Measurements from ENCODE around the gene FERMT2.

The FERMT2 gene, protein sequence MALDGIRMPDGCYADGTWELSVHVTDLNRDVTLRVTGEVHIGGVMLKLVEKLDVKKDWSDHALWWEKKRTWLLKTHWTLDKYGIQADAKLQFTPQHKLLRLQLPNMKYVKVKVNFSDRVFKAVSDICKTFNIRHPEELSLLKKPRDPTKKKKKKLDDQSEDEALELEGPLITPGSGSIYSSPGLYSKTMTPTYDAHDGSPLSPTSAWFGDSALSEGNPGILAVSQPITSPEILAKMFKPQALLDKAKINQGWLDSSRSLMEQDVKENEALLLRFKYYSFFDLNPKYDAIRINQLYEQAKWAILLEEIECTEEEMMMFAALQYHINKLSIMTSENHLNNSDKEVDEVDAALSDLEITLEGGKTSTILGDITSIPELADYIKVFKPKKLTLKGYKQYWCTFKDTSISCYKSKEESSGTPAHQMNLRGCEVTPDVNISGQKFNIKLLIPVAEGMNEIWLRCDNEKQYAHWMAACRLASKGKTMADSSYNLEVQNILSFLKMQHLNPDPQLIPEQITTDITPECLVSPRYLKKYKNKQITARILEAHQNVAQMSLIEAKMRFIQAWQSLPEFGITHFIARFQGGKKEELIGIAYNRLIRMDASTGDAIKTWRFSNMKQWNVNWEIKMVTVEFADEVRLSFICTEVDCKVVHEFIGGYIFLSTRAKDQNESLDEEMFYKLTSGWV

DNA sequence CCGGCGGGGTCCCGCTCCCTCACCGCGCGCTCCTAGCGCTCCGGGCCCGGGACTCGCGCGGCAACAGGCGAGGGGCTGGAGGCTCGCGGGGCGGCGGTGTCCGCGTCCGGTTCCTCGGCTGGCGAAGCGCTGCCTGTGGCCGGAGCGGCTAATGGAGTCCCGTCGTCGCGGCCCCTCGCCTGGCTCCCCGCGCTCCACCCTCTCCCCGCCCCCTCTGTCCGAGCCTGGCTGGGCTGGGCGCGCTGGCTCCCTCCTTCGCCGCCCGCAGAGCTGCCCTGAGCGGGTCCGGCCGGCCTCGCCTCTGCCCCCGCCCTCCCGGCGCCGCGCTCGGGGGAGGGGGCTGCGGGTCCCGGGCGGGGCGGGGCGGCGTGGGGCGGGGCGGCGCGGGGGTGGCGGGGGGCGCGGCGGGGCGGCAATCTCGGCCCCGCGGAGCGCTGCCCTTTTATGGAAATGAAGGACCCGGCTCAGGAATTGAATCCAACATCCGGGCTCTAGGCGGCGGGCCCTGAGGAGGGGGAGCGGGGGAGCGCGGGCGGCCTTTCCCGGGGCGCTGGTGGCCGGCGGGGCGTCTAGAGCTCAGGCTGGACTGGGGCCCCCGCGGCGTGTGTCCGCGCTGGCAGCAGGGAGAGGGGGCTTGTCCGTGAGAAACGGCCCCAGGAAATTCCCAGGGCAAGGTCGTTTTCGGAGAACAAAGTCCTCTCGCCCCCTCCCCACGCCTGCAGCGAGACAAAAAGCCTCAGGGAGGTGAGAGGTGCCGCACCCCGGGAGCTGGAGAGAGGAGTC, at the start of gene FERMT2:
TSS of gene FERMT2 (minus strand) at position 153 of the 783 bp plus-strand sequence. CDS start 482 bp downstream, outside the sequence.
- DNase-seq: no peak

DNA sequence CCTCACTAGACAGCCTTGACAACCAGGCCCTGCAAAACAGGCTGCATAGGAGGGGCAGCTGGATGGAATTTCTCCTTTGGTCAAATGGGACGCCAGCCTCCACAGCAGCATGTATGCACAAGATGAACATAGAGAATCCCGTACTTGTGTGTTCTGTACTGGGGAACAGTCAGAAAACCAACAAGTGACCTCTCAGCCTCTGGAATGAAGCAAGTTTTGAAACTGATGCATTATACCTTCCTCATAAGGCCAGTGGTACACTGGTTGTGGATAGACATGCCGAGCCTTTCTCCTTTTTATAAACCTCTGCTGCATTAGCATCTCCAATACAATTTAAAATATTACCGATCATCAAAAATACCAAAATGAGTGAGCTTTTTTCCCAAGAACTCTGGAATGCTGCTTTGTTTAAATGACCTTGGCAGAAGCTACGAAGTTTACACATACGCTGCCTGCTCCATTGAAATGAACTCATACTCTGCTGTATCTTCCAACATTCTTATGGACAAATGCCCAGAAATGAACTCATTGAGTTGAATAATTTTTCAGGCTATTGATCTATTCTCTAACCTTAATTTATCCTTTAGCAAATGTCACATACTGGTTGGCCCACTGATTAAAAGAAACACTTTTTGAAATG, 47.6 kb upstream of the FERMT2 start:
- DNase-seq: no peak

DNA sequence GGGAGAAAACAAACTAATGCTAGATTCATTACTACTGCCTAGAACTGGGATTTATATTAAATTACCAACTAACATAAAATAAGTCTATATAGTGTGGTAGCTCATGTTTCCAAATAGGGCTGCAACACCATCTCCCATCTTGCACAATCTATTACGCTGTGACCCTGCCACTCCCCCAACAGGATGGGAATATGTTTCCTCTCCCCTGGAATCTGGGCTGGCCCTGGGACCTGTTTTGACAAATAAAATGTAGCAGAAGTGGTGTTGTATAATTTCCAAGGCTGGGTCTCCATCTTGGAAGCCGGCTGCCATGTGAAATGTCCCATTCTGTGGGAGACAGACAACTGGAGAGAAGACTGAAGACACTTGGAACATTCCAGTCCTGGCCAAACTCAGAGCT, 45.6 kb upstream of the FERMT2 start:
- no peak for DNase-seq

DNA sequence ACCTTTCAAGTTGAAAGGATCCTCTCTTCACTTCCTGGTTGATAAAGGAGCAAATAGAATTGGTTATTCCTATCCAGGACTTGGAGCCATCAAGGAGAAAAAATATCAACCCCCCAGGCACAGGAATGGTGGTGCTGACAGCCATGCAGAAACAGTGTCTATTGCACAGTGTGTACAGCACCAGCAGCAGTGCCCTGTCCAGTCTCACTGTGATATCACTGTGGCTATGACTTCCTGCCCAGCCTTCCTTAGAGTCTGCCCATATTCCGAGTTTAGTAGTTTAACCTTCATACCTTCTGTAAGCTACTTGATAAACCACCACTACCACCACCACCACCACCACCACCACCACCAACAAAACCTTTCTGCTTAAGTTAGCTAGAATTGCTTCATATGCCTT, 45.1 kb upstream of the FERMT2 start:
- DNase-seq: no peak

DNA sequence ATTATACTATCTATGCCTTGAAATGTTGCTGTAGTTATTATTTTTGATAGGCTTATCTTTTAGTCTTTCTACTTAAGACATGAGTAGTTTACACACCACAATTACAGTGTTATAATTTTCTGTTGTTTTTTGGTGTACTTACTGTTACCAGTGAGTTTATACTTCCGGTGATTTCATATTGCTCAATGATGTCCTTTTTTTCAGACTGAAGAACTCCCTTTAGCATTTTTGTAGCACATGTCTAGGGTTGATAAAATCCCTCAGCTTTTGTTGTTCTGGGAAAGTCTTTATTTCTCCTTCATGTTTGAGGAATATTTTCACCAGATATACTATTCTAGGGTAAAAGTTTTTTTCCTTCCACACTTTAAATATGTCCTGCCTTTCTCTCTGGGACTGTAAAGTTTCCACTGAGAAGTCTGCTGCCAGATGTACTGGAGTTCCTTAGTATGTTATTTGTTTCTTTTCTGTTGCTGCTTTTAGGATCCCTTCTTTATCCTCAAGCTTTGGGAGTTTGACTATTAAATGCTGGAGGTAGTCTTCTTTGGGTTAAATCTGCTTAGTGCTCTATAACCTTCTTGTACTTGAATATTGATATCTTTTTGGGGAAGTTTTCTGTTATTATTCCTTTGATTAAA, 41.5 kb upstream of the FERMT2 start:
- no peak for DNase-seq

DNA sequence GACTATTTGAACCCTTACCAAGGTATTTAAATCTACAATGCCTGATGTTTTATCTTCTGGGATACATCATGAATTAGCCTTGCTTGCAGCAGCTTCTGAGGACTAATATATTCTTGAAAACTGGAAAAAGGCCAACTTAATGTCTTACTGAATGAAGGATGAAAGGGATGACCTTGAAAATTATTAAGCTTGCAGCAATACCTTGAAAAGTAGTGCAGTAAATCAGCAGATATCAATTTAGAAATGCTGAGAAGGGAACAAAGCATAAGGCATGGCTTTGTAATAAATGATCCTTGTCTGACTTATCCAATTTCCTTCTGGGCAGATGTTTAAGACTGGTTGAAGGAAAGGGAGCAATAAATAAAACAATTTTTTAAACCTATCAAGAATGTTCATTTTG, 37.3 kb upstream of the FERMT2 start:
- no peak for DNase-seq

DNA sequence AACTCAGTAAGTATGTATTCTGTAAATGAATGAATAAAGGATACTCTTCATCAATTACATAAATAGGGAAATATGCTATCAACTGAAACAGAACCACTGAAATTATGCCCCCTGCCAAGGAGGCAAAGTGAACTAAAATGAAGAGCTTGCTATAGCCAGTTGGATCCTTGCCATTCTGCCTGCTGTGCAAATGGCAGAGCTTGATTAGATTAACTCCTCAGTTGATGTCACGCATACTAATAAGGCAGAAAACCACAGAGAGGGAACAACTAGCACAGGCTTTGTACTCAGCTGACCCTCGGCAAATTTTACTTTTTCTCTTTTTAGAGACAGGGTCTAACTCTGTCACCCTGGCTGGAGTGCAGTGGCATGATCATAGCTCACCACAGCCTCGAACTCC, 36.7 kb upstream of the FERMT2 start:
- DNase-seq: no peak

DNA sequence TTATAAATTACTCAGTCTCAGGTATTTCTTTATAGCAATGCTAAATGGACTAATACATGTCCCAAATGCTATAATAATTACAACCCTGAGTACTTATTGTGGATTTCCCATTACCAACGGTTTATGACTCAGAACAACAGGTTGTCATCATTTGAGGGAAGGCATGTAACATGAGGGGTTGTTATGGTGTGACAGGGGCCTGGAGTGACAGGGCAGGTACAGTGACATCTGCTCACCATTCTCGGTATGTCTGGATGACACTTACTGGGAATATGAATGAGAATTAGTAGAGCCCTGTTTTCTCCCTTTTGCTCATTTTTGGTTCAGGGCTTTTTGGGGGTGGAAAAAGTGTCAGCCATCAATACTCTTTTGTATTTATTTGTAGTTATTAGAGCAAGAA, 36.2 kb upstream of the FERMT2 start:
- no peak for DNase-seq

DNA sequence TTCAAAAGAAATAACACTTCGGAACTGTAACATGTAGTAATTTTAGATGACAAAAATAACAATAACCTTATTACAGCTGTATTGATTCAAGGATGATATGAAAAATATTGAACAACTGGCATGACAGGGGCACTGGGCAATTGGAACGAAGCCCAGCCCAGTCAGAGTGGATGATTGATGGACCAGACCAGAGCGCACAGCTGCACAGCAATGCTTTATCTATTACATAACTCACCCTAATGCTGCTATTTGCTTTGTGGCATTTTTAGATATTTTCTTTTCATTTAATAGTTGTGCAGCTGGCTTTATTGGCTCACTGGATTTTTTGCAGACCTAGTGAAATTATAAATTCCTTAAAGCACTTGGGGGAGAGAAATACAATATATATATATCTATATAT, 26.9 kb upstream of the FERMT2 start:
- DNase-seq: no peak

DNA sequence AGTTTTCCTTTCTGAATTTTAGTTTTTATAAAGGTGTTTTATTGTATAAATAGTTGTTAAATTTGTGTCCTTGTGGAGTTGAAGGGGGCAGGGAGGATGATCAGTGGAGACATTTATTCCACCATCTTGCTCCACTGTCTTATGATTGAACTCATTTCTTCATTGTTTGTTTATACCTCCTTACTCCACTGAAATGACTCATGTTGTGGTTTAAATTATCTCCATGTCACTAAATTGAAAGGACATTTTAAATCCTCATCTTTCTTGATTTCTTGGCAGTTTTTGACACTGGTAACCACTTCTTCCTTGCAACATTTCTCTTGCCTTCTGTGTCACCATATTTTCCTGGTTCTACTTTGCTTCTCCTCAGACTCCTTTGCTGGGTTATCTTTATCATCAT, 23.6 kb upstream of the FERMT2 start:
- no peak for DNase-seq

DNA sequence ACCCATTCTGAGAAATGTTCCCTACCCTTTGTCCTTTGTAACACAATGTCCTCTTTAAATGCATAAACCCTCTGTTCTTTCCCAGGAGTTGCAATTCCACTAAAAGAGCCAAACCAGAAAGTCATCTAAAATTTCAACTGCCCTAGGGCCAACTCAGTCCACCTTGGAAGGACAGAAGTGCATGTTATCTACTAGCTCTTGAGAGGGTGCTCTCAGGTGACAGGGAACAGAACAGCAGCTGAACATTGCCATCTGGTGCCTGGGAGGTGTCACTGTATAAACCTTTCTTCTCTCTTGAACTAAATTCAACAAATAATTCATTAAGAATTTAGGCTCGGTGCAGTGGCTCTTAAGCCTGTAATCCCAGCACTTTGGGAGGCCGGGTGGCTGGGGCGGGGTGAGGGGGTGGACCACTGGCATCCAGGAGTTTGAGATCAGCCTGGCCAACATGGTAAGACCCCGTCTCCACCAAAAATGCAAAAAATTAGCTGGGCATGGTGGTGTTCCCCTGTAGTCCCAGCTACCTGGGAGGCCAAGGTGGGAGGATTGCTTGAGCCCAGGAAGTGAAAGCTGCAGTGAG, 10.3 kb upstream of the FERMT2 start:
- DNase-seq: peak; percentile 61

DNA sequence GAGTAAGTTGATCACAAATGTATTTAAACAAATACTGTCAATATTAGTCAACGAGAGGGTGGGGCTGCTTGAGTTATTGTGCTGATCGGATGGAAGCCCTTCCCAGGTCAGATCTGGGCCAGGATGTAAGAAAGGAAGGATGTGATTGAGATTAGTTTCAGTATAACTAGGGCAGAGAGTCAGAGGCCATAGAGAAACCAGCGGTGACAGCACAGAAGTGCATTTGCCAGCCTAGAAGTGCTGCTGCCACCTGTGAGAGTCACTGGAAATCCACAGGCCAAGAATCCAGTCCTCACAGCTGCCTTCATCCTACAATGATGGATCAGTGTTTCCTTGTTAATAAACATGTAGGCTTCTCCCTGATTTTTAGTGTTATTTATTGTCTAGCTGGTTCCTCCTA, 9.8 kb upstream of the FERMT2 start:
- DNase-seq: no peak

DNA sequence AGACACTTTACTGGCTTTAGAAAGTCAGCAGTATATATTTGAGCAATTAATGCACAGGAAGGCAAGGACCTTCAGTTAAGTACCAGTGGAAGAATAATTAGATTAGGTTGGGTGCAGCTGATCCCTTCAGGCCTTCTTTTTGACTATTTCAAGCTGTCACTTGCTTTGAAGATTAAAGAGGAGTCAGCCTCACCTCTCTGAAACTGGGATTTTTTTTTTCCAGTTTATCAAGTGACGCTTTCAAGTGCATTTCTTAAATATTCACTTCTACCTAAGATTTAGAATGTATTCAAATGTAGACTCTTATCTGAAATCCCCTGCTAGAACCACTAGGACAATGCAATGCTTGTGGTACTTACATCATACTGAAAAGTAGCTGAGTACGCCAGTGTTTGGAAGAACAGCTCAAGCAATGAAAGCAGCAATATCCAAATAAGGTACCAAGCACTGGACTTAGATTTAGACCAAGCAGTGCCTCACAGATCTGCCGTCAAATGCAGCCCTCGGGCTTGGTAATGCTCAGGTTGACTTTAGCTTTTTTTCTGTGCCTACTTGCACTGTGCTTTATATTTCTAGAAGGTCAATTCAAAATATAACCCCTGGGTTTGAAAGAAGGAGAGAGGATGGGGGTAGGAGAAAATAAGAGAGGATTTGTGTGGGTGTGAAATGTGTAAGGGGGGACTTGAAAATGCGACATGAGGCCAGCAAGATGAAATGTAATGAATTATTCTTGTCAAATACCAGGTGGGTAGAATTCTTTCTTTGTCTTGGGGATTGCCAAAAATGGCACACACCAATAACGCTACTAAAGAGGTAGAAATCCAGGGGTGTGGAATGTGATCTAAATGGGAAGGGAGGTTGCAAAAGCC, 3.7 kb upstream of the FERMT2 start:
- DNase-seq: no peak

DNA sequence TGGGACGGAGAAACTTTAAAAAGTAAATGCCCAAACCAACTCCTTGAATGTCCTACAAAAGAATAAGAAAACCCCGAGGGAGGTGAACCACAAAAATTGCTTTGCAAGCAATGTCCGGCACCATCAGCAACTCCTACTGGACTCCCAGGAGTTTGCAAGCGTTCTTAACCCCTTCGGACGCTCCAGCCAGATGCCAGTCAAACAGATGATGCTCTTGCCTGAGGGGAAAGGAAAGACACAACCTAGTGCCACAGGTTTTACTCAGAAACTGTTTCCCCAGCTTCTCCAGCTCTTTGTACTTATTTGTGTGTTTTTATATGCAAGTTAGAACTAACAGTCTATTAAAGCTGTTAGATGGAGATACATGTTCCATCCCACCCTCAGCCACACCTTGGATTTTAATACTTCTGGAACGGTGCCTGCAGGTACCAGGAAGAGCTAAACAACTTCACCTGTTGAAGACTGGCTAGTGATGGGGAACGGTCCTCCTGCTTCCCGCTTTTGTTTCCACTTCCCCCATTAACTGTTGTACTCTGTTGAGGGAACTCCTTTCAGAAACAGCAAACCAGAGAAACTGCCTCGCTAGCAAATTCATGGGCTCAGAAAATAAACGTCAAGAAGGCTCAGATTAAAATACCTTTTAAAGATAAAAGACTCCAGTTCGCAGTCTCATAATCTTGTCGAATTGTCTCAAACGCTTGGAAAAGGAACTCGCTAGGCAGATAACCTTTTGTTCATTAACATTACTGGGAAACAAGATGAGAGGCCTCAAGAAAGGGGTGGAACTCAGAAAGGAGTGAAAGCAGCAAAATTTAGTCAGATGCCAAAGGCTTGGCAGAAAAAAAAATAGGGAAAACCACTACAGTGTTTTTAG, 1.1 kb upstream of the FERMT2 start:
- DNase-seq: no peak

DNA sequence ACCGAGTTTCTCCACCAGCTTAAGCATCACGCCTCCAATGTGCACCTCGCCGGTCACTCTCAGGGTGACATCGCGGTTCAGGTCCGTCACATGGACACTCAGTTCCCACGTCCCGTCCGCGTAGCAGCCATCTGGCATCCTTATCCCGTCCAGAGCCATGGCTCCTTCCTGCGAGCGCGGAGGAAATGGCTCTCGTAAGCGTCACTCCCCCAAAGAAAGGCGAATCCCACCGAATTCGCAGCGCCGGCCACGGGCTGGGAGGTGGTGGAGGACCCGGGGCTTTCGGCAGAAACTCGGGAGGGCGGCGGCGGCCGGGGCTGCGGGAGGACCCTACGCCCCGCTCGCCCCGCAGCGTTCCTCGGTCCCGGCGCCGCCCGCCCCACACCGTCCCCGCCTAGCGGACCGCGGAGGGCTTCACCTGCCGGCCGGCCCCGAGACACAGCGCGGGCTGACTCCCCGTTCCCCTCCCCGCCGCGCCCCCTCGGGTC, 396 bp downstream of the FERMT2 start:
- peak; percentile 24 for DNase-seq

DNA sequence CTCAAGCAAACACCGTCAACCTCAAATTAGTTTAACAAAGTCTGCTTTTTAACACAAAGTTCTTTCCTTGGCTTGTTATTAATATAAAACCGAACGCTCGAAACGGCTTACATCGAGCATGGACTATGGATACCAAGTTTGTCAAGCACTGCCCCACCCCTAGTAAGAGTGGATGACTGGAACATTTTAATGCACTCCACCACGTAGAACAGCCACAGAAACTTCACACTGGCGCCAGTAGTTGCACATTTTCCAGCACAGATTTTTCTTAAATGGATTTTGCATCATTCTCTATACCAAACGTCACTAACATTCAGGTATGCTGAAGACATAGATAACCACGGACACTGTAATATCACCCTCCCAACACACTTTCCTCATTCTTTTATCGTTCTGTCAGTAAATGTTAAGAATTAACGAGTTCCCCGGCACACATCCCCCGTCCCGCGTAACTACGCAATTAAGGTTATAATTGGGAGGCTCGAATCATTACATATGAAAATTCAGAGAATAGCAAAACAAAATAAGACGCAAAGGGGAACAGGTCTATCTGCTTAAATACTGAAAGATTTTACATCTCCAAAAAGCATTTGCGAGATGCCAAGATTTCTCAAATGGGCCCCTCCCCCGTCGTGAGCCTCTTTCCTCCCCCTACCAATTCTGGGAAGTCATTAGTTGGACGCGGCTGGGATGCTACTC, 990 bp downstream of the FERMT2 start:
- no peak for DNase-seq

DNA sequence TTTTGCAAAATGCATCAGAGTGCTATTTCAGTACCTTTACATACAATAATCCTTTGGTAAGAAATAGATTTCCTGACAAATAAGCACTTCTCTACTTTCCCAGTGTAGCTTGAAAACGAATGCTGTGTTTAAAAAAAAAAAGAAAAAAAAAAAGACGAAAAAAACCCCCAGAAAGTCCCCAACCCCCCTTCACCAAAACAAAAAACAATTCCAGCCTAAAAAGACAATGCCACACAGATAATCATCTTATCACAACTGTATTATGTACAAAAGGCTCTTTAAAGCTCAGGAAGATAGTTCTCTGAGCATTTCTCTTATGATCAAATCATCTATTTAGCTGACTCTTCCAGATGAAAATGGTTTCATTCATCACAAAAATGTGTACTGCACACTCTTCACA, 1.6 kb downstream of the FERMT2 start:
- DNase-seq: no peak

DNA sequence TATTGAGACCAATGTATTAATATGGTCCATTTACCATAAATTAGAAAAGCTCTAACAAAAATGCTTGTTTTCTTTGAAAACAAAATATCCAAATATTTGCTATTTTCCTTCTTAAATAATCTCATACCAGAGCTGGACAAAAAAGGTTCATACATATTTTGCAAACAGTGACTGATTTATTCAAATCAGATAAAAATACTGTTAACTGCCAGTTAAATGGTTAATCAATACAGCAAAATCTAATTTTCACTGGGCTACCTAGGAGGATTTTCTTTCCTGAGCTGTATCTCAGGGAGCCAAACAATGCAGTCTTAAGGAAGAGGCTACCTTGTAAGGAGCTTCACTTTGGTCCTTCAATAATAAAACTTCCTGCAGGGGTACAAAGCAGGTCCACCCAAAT, 2.0 kb downstream of the FERMT2 start:
- DNase-seq: no peak

DNA sequence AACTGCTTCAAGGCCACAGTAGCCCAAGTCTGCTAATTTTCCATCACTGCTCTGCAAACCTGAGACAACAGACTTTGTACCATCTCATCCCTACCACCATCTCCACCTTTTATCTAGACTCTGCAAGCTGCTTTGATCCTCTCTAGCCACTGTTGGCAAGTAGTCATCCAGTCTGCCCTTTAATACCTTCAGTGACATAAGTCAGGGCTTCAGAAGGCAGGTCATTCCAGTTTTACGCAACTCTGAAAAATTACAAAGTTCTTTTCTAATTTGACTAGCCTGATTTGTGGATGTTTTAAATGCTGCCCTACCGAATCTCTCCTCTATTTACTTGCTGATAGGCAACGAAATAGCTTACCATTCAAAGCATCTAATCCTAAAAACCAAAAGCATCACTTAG, 2.8 kb downstream of the FERMT2 start:
- DNase-seq: no peak

DNA sequence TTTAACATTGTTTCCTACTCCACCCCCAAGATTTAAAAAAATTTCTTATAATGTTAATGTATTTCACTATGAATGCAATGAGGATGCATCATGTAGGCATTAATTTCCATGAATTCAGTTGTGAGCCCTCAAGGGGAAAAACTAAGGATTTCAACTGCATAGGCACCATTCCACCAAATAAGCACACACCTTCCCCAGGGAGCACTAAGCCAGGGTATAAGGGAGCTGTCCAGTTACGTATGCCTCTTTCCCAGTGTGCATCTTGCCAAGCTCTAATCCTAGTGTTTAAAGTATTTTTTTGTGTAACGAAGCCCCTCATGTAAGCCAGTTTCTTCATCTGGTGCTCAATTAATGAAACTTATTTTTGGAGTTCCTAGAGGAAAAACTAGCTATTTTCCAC, 6.6 kb downstream of the FERMT2 start:
- DNase-seq: no peak
